ENCODE data around the gene CDH26.
"Not testable (repeated sequence)": the region's sequence is repeated elsewhere in the genome, so short reads cannot be mapped to it uniquely, and the experiment has no call there.

Gene CDH26

GRCh38 chr20:60036746-60037499, 78.7 kb downstream of the CDH26 start:
- no peak overlapping the region for H3K4me2 ChIP-seq (ENCODE audit: low read length)

DNA sequence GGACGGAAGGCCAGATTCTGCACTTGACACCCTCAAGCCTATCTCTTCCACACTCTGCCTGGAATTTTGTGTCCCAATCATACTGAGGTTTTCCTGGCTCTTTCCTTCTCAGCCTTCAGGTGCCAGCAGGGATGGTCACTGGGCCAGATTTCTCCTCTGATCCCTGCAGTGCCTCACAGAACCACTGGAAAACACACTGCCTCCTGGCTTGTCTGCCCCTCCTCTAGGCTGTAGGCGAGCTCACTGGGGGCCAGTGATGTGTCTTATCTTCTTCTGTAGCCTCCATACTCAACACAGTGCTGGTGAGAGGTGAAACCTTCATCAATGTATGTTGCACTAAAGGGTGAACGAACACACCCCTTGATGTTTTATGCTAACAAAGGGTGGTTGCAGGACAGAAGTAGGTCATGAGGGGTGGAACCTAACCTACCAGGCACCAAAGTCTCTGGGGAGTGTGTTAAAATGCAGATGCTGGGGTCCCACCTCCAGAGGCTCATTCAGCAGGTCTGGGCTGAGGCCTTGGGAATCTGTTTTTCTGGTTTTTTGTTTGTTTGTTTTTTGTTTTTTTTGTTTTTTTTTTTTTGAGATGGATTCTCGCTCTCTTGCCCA, 80.3 kb downstream of the CDH26 start:
- Histone ChIP-seq H3K27ac (ENCODE audit: low read length) (no peak overlapping the region), H3K4me3 (ENCODE audit: low read length) (no peak overlapping the region), H4K20me1 (ENCODE audit: insufficient read depth, low read length) (no peaks in the 10 kb centered on the region), H3K9me3 (ENCODE audit: insufficient read depth, low read length) (peaks cover 9% of the 10 kb centered on the region), H3K27me3 (ENCODE audit: low read depth, low read length) (peaks cover 14% of the 10 kb centered on the region), H3K9ac (ENCODE audit: low read length) (no peak overlapping the region), H3K79me2 (ENCODE audit: low read length) (no peaks in the 10 kb centered on the region), H3K4me1 (ENCODE audit: low read length) (no peaks in the 10 kb centered on the region), H3K36me3 (replicated peaks; ENCODE audit: low read depth, low read length) (no peaks in the 10 kb centered on the region), H3K4me2 (ENCODE audit: low read length) (no peak overlapping the region), H2AFZ (ENCODE audit: low read depth, low read length) (no peak overlapping the region)
- no peak for TF ChIP-seq EZH2phosphoT487 (IDR thresholded peaks at IDR 0.05; ENCODE audit: low read depth)
- no peak for TF ChIP-seq CTCF (IDR thresholded peaks at IDR 0.05; ENCODE audit: low read depth, low read length)

More at GRCh38 chr20:60036746-60037499, 78.7 kb downstream of the CDH26 start:
- Histone ChIP-seq H3K36me3 (replicated peaks; ENCODE audit: low read depth, low read length) (no peaks in the 10 kb centered on the region), H3K79me2 (ENCODE audit: low read length) (no peaks in the 10 kb centered on the region), H3K9ac (ENCODE audit: low read length) (no peak overlapping the region), H4K20me1 (ENCODE audit: insufficient read depth, low read length) (no peaks in the 10 kb centered on the region), H3K9me3 (ENCODE audit: insufficient read depth, low read length) (peaks cover 9% of the 10 kb centered on the region), H3K4me3 (ENCODE audit: low read length) (no peak overlapping the region), H3K4me1 (ENCODE audit: low read length) (no peaks in the 10 kb centered on the region), H3K27me3 (ENCODE audit: low read depth, low read length) (peaks cover 10% of the 10 kb centered on the region), H2AFZ (ENCODE audit: low read depth, low read length) (no peak overlapping the region), H3K27ac (ENCODE audit: low read length) (no peak overlapping the region)
- TF ChIP-seq EZH2phosphoT487 (IDR thresholded peaks at IDR 0.05; ENCODE audit: low read depth), result no peak
- TF ChIP-seq CTCF (IDR thresholded peaks at IDR 0.05; ENCODE audit: low read depth, low read length), result no peak

DNA sequence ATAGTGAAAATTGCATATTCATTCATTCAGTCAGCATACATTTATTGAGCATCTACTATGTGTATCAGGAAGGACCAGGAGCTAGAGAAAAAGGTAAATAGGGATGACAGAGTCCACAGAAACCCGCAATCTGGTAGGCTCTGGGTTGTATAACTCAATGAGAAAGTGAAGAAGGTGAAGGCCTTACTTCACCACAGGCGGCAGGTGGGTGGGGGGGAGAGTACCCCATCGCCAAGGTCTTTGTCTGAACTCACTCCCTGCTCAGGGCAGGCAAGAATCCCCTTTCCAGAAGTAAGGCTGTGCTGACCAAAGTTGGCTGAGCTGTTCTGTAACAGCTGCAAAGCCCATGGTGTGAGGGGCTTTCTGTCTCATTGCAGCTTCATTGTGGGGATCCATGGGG, 81.3 kb downstream of the CDH26 start:
- H3K36me3 ChIP-seq (replicated peaks; ENCODE audit: low read depth, low read length), result no peaks in the 10 kb centered on the region
- H3K4me2 ChIP-seq (ENCODE audit: low read length), result no peak overlapping the region
- no peaks in the 10 kb centered on the region for H4K20me1 ChIP-seq (ENCODE audit: insufficient read depth, low read length)
- peaks cover 9% of the 10 kb centered on the region for H3K9me3 ChIP-seq (ENCODE audit: insufficient read depth, low read length)
- no peak overlapping the region for H3K27ac ChIP-seq (ENCODE audit: low read length)
- H3K27me3 ChIP-seq (ENCODE audit: low read depth, low read length), result peaks cover 14% of the 10 kb centered on the region
- no peak overlapping the region for H3K9ac ChIP-seq (ENCODE audit: low read length)
- TF ChIP-seq EZH2phosphoT487 (IDR thresholded peaks at IDR 0.05; ENCODE audit: low read depth), result no peak
- TF ChIP-seq CTCF (IDR thresholded peaks at IDR 0.05; ENCODE audit: low read depth, low read length), result no peak
- H3K4me1 ChIP-seq (ENCODE audit: low read length), result no peaks in the 10 kb centered on the region
- H3K79me2 ChIP-seq (ENCODE audit: low read length), result no peaks in the 10 kb centered on the region
- no peak overlapping the region for H3K4me3 ChIP-seq (ENCODE audit: low read length)
- H2AFZ ChIP-seq (ENCODE audit: low read depth, low read length), result no peak overlapping the region

DNA sequence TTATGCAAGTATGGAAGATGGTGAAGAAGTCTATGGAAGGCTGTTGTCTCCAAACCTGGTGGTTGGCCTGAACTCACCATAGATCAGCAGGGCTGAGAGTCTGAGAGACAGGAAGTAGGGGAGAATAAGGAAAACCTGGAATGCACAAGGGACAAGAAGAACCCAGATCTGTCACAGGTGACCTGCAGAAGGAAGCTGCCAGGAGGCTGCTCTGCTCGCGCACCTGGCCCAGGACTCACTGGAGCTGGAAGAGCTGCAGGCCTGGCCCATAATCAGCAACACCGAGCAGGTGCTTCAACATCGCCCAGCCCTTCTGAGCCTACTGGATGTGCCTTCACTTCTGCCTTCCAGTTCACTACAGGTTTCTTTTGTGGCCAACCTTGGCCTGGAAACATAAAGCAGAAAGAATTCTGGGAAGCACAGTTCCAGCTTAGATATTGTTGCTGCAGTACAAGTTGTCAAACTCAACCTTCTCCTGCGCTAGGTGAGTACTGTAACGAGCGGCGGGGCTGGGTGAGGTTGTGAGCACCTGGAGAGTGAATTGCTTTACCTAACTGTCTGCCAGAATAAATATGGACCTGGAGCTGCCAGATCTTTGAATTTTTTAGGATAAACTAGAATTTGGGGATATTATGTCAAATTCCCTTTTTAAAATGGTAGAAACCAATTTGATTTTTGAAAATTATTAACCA, 82.4 kb downstream of the CDH26 start:
- Histone ChIP-seq H4K20me1 (ENCODE audit: insufficient read depth, low read length) (no peaks in the 10 kb centered on the region), H3K4me1 (ENCODE audit: low read length) (no peaks in the 10 kb centered on the region), H3K9ac (ENCODE audit: low read length) (no peak overlapping the region), H3K79me2 (ENCODE audit: low read length) (no peaks in the 10 kb centered on the region), H3K9me3 (ENCODE audit: insufficient read depth, low read length) (0 out of 2 replicates have a peak, but pooled peaks cover 2% of the 10 kb centered on the region), H3K4me3 (ENCODE audit: low read length) (no peak overlapping the region), H3K27me3 (ENCODE audit: low read depth, low read length) (peaks cover 14% of the 10 kb centered on the region), H3K36me3 (replicated peaks; ENCODE audit: low read depth, low read length) (no peaks in the 10 kb centered on the region), H3K27ac (ENCODE audit: low read length) (no peak overlapping the region), H2AFZ (ENCODE audit: low read depth, low read length) (no peak overlapping the region), H3K4me2 (ENCODE audit: low read length) (no peak overlapping the region)
- TF ChIP-seq CTCF (IDR thresholded peaks at IDR 0.05; ENCODE audit: low read depth, low read length), result no peak
- TF ChIP-seq EZH2phosphoT487 (IDR thresholded peaks at IDR 0.05; ENCODE audit: low read depth), result no peak

DNA sequence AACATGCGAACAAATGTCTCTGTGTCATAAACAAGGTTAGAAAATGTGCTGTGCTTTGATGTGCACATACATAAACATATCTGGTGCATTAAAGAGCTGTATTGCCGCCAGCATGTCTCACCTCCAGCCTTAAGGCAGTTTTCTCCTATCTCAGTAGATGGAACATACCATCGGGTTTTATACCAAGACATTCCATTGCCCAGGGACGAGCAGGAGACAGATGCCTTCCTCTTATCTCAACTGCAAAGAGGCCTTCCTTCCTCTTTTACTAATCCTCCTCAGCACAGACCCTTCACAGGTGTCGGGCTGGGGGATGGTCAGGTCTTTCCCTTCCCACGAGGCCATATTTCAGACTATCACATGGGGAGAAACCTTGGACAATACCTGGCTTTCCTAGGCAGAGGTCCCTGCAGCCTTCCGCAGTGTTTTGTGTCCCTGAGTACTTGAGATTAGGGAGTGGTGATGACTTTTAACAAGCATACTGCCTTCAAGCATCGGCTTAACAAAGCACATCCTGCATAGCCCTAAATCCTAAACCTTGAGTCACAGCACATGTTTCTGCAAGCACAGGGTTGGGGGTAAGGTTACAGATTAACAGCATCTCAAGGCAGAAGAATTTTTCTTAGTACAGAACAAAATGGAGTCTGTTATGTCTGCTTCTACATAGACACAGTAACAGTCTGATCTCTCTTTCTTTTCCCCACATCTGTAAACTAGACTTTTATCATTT, 83.4 kb downstream of the CDH26 start:
- not testable (repeated sequence) for H3K4me2 ChIP-seq (ENCODE audit: low read length); H3K9ac ChIP-seq (ENCODE audit: low read length); H3K4me1 ChIP-seq (ENCODE audit: low read length); H3K79me2 ChIP-seq (ENCODE audit: low read length); H3K27ac ChIP-seq (ENCODE audit: low read length); H3K4me3 ChIP-seq (ENCODE audit: low read length); H3K9me3 ChIP-seq (ENCODE audit: insufficient read depth, low read length); H2AFZ ChIP-seq (ENCODE audit: low read depth, low read length); H4K20me1 ChIP-seq (ENCODE audit: insufficient read depth, low read length); H3K36me3 ChIP-seq (replicated peaks; ENCODE audit: low read depth, low read length)
- peaks cover 14% of the 10 kb centered on the region for H3K27me3 ChIP-seq (ENCODE audit: low read depth, low read length)
